GM10266 (cell line): ENCODE results near the gene TMEM200A.

ENCODE experiments used
- DNase-seq: peaks from one replicate; pipeline ENCODE4 v3.0.0; 2012; ENCODE audit errors: extremely low spot score
- CTCF ChIP-seq: IDR thresholded peaks from 2 replicates; pipeline ENCODE4 v1.5.1; 2012; ENCODE audit warnings: mild to moderate bottlenecking, low read depth; ENCODE audit not compliant: control insufficient read depth, insufficient read depth; ENCODE audit errors: missing control alignments

The TMEM200A gene

GRCh38 chr6:130389142-130389541, 23.3 kb downstream of the TMEM200A start:
- TF ChIP-seq CTCF = no peak
- DNase-seq = no peak

DNA sequence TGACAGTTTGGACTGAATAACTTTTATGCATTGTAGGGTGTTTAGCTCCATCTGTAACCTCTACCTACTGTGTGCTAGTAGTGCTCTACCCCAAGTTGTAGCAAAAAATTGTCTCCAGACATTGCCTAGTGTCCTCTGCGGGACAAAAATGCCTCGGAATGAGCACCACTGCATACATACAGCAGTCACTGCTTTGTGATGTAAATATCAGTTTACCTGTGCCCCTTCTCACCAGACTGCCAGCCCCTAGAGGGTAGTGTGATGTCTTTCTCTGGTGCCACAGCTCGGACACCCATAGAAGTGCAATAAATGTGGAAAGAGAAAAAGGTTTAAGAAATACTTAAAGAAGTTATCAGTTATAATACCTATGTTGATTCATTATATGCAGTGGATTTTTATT, 25.1 kb downstream of the TMEM200A start:
- no peak for TF ChIP-seq CTCF
- DNase-seq = no peak

DNA sequence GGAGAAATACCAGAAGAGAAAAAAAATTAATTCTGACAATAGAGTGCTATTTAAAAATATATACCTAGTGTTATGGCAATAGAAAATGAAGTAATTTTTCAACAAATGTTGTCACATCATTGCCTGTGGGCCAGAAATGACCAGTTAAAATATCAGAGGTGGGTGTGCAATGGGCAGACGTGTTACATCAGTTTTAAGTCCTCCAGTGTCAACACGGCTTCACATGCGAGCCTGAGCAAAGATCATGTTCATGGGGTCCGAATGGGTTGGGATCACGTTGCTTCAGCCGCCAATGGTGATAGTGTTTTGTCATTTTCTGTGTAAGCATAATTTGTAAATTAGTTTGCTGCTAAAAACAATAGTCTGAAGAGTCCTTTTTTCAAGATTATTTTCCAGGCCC, 27.5 kb downstream of the TMEM200A start:
- no peak for TF ChIP-seq CTCF
- DNase-seq = no peak

- no peak for TF ChIP-seq CTCF
- DNase-seq = no peak
Measured at GRCh38 chr6:130394246-130394645, 28.4 kb downstream of the TMEM200A start.

DNA sequence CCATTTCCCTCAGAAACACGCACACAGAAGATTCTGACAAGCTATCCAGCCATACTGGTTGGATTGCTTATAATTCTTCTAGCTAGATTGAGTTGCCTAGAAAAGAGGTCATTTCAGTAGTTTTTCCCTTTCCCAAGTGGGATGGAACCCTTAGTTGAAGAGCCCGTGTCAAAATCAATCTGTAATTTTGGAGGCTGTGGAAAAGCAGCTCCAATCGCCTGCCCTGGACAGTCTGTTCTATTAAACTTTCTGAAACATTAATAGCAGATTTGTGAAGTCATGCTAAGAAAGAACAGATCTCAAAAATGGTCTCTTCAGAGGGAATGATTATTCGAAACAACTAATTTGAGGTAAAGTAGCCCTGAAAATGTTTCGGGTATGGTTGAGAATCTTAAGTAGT, 29.3 kb downstream of the TMEM200A start:
- no peak for TF ChIP-seq CTCF
- no peak for DNase-seq

GRCh38 chr6:130396722-130397121, 30.9 kb downstream of the TMEM200A start:
- no peak for DNase-seq
- no peak for TF ChIP-seq CTCF

DNA sequence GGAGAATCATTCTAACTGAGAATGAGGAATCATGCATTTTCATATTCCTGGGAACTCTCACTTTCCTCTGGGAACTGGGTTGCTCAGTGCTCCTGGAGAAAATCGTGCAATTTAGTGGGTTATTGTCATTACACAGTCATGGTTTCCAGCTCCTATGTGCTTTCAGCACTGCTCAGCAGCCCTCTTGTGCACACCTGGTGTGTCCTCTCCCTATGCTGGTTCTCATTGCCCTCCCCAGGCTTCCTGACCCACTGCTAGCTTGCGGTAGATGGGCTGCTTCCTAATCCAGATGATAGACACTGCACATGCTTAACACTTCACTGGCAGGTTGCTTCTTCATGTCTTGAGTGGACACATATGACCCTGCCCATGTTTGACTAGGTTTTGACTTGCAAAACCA, 39.7 kb downstream of the TMEM200A start:
- TF ChIP-seq CTCF = no peak

More for the DNA sequence above, 39.7 kb downstream of the TMEM200A start:
- DNase-seq = no peak
